ENCODE measurements around the gene IL18BP. TPM values are rescaled to one million over a fixed set of nuclear protein-coding genes. Genes with fewer than 3 reads are reported as not detected.

The IL18BP gene
- total and polyA plus RNA-seq, 9 of the 15 experiments (the other 6 are each of a cell fraction or from before 2014, with no cell fraction given): 0.34 to 9.4 (median 3.2) TPM

DNA sequence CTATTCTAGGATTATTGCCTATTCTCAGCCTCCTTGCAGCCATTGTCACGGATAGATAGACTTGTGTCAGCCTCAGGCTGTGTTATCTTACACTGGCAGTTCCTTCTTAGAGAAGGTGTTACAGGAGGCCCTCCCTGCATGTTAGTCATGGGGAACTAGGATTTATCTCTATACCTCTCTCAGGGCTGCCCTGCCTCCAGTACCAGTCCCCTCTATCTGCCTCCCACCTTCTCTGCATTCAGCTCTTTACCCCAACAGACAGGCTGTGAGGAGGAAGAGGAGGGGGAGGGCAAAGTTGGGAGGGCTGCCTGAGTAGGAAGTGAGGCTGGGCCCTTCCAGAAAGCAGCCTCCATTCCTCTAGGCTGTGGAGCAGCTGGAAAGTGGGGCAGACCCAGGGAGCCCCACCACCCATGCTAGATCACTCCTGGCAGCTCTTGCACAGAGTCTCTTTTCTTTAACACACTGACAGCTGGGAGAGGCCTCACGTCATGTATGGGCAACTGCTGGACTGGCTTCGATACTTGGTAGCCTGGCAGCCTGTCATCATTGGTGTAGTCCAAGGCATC lies 2.9 kb upstream of the IL18BP start (continued):
- no peak for TF ChIP-seq HMG20B (CRISPR knock-in tag; IDR thresholded peaks at IDR 0.05)
- no peak for TF ChIP-seq PTBP1 (IDR thresholded peaks at IDR 0.05; ENCODE audit: low read depth, low read length)
- TF ChIP-seq KHSRP (IDR thresholded peaks at IDR 0.05): no peak
- TF ChIP-seq TBL1XR1 (IDR thresholded peaks at IDR 0.05; ENCODE audit: low read length in 2 of 2): peak in 1 of 2 experiments; percentile 58; a peak in 1 of 4 replicates
- no peak for TF ChIP-seq MCM2 (IDR thresholded peaks at IDR 0.05; ENCODE audit: low read depth)
- TF ChIP-seq RCOR1 (IDR thresholded peaks at IDR 0.05; ENCODE audit: borderline replicate concordance in 1 of 2, low read depth in 2 of 2, low read length in 2 of 2): peak; percentile 54 to 92; a peak in 3 of 4 replicates
- TF ChIP-seq, protein P1, sequence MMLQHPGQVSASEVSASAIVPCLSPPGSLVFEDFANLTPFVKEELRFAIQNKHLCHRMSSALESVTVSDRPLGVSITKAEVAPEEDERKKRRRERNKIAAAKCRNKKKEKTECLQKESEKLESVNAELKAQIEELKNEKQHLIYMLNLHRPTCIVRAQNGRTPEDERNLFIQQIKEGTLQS (IDR thresholded peaks at IDR 0.05): peak; percentile 43
- TF ChIP-seq, protein P1 (CRISPR knock-in tag; conservative IDR thresholded peaks at IDR 0.05): no peak
- no peak for TF ChIP-seq GTF2B (IDR thresholded peaks at IDR 0.05; ENCODE audit: extremely low read depth, insufficient read length)
- peak; percentile 87 for TF ChIP-seq ZNF316 (IDR thresholded peaks at IDR 0.05)
- TF ChIP-seq BRD9 (IDR thresholded peaks at IDR 0.05; ENCODE audit: low read depth, partially characterized antibody): no peak
- no peak for TF ChIP-seq ZNF830 (CRISPR knock-in tag; IDR thresholded peaks at IDR 0.05)
- no peak for TF ChIP-seq SRSF1 (IDR thresholded peaks at IDR 0.05; ENCODE audit: low read depth, low read length)
- TF ChIP-seq, protein P2, sequence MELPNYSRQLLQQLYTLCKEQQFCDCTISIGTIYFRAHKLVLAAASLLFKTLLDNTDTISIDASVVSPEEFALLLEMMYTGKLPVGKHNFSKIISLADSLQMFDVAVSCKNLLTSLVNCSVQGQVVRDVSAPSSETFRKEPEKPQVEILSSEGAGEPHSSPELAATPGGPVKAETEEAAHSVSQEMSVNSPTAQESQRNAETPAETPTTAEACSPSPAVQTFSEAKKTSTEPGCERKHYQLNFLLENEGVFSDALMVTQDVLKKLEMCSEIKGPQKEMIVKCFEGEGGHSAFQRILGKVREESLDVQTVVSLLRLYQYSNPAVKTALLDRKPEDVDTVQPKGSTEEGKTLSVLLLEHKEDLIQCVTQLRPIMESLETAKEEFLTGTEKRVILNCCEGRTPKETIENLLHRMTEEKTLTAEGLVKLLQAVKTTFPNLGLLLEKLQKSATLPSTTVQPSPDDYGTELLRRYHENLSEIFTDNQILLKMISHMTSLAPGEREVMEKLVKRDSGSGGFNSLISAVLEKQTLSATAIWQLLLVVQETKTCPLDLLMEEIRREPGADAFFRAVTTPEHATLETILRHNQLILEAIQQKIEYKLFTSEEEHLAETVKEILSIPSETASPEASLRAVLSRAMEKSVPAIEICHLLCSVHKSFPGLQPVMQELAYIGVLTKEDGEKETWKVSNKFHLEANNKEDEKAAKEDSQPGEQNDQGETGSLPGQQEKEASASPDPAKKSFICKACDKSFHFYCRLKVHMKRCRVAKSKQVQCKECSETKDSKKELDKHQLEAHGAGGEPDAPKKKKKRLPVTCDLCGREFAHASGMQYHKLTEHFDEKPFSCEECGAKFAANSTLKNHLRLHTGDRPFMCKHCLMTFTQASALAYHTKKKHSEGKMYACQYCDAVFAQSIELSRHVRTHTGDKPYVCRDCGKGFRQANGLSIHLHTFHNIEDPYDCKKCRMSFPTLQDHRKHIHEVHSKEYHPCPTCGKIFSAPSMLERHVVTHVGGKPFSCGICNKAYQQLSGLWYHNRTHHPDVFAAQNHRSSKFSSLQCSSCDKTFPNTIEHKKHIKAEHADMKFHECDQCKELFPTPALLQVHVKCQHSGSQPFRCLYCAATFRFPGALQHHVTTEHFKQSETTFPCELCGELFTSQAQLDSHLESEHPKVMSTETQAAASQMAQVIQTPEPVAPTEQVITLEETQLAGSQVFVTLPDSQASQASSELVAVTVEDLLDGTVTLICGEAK (IDR thresholded peaks at IDR 0.05): no peak
- TF ChIP-seq, protein P2 (CRISPR knock-in tag; IDR thresholded peaks at IDR 0.05): no peak
- TF ChIP-seq ETV6 (IDR thresholded peaks at IDR 0.05; ENCODE audit: borderline replicate concordance in 1 of 2, low read depth in 2 of 2, low read length in 1 of 2): peak in 1 of 2 experiments; percentile 40; a peak in 1 of 4 replicates
- TF ChIP-seq ETV6 (CRISPR knock-in tag; IDR thresholded peaks at IDR 0.05; ENCODE audit: borderline replicate concordance): no peak
- TF ChIP-seq SIN3B (IDR thresholded peaks at IDR 0.05; ENCODE audit: low read depth): no peak
